ENCODE data around the gene ARF6.

ARF6 gene

DNA sequence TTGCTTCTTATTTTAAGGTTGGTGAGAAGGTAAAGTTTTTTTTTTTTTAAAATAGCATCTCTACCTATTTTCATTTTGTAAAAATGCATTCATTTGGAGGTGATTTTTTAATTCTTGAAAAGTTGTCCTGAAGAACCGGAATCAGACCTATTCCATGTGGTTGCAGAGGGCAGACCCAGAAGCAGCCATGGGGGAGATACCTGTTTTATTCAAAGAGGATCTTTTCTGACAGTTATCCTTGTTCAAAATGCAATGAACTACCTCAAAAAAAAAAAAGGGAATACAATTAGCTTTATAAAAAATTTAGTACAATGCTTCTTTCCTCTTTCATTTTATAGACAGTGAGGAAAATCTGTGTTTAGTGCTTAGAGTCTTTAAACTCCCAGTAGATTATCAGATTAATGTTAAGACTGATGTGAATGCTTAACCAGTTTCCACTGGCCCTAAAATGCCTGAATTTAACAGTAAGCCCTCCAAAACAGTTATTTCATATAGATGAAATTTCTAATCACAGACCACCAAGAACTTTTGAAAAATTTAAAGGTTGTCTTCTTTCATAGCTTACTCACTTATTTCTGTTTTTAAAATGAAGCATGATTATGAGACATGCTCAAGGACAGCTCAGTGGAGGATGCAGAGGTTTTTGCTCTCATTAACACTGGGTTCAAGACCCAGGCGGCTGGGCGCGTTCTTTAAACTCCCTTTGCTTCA is 31.7 kb upstream of the ARF6 start:
- TF ChIP-seq TAF1 (IDR thresholded peaks at IDR 0.05; ENCODE audit: borderline replicate concordance, insufficient read depth, low read length) (no peak), POLR2AphosphoS5 (IDR thresholded peaks at IDR 0.05; ENCODE audit: low read depth, low read length) (no peak), SIN3A (IDR thresholded peaks at IDR 0.05; ENCODE audit: borderline replicate concordance, insufficient read depth, low read length) (no peak), FOXP2 (optimal IDR thresholded peaks at IDR 0.05; ENCODE audit: borderline replicate concordance, extremely low read depth, extremely low read length, insufficient read depth) (no peak)
- TF ChIP-seq, protein P1, sequence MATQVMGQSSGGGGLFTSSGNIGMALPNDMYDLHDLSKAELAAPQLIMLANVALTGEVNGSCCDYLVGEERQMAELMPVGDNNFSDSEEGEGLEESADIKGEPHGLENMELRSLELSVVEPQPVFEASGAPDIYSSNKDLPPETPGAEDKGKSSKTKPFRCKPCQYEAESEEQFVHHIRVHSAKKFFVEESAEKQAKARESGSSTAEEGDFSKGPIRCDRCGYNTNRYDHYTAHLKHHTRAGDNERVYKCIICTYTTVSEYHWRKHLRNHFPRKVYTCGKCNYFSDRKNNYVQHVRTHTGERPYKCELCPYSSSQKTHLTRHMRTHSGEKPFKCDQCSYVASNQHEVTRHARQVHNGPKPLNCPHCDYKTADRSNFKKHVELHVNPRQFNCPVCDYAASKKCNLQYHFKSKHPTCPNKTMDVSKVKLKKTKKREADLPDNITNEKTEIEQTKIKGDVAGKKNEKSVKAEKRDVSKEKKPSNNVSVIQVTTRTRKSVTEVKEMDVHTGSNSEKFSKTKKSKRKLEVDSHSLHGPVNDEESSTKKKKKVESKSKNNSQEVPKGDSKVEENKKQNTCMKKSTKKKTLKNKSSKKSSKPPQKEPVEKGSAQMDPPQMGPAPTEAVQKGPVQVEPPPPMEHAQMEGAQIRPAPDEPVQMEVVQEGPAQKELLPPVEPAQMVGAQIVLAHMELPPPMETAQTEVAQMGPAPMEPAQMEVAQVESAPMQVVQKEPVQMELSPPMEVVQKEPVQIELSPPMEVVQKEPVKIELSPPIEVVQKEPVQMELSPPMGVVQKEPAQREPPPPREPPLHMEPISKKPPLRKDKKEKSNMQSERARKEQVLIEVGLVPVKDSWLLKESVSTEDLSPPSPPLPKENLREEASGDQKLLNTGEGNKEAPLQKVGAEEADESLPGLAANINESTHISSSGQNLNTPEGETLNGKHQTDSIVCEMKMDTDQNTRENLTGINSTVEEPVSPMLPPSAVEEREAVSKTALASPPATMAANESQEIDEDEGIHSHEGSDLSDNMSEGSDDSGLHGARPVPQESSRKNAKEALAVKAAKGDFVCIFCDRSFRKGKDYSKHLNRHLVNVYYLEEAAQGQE (IDR thresholded peaks at IDR 0.05; ENCODE audit: insufficient read depth in 1 of 2, low read depth in 2 of 2, low read length in 2 of 2): no peak

DNA sequence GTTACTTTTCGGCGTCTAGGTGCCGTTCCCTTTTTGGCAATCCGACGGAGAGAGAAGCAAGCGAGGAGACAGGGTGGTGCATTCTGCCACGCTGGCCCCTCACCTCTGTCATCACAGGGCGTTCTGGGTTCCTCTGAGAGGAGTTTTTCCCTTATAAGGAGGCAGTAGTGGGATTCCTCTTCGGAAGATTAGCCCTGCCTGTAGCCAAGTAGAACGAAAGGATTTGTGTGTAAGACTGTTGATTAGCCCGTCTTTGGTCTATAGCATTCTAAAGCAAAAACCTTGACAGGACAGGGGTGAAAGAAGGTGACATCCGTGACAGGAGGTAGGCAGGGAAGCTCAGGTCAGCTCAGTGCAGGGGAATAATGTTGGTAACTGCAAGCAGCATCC is 31.2 kb upstream of the ARF6 start:
- TF ChIP-seq POLR2AphosphoS5 (IDR thresholded peaks at IDR 0.05; ENCODE audit: low read depth, low read length) (no peak), FOXP2 (optimal IDR thresholded peaks at IDR 0.05; ENCODE audit: borderline replicate concordance, extremely low read depth, extremely low read length, insufficient read depth) (no peak), TAF1 (IDR thresholded peaks at IDR 0.05; ENCODE audit: borderline replicate concordance, insufficient read depth, low read length) (no peak)

DNA sequence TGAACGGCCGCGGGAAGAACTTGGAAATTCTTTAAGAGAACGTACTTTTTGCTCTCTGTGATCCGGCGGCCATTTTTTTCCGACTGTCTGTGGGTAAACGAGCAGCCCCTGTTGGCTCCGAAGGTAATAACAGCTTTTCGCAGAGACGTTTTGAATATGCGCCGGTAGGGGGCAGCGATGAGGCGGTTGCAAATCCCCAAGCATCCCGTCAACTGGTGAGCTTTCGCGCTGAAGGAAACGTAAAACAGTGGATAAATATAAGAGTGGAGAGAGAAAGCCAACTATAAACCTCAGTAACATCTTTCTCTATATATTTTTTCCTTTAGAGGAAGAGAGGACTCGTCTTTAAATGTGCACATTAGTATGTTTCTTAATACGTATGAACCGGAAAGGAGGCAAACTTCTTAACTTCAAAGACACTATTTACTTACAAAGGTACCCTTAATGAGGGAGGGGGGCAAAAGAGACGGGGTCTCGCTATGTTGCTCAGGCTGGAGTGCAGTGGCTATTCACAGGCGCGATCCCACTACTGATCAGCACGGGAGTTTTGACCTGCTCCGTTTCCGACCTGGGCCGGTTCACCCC is 30.7 kb upstream of the ARF6 start:
- TF ChIP-seq POLR2AphosphoS5 (IDR thresholded peaks at IDR 0.05; ENCODE audit: low read depth, low read length) (0 out of 2 replicates have a peak, but pooled peaks have one; percentile 47), TAF1 (IDR thresholded peaks at IDR 0.05; ENCODE audit: borderline replicate concordance, insufficient read depth, low read length) (peak; percentile 71; the same call in 1 of the 2 replicates), SIN3A (IDR thresholded peaks at IDR 0.05; ENCODE audit: borderline replicate concordance, insufficient read depth, low read length) (no peak)

DNA sequence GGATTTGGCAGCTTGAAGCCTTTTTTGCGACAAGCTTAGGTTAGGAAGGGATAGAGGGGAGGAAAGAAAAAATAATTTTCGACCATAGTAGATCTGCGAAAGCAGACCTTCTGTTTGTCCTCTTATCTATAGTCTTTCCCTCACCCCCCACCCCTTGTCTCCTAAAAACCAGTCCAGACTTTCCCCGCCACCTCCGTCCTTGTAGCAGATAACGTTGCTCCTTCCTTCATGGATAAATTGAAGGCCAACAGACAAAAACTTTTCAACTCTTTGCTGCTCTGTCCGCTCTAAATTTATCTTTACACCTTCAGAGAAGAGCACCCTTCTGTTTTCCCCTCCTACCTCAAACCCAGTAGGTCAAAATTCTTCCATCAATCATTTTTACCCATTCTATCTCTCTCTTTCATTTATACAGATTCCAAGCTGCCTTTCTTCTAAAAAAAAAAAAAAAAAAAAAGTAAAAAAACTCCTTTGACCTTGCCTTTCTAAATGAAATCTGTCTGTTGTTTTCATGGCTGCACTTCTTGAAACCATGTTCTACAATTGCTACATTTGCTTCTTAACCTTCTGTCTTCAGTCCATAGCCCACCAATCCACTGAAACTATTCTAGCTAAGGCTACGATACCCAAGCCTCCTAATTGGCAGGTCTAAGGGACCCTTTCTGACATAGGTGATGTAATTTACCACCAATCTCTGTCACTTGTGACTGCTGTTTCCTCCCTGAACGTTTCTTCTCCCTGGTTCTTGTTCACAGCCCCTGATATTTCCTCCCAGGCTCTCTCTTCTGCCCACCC is 29.2 kb upstream of the ARF6 start:
- TF ChIP-seq, protein P1 (IDR thresholded peaks at IDR 0.05; ENCODE audit: insufficient read depth in 1 of 2, low read depth in 2 of 2, low read length in 2 of 2): no peak
- no peak for TF ChIP-seq TAF1 (IDR thresholded peaks at IDR 0.05; ENCODE audit: borderline replicate concordance, insufficient read depth, low read length)
- no peak for TF ChIP-seq SIN3A (IDR thresholded peaks at IDR 0.05; ENCODE audit: borderline replicate concordance, insufficient read depth, low read length)
- no peak for TF ChIP-seq POLR2AphosphoS5 (IDR thresholded peaks at IDR 0.05; ENCODE audit: low read depth, low read length)
- no peak for TF ChIP-seq FOXP2 (optimal IDR thresholded peaks at IDR 0.05; ENCODE audit: borderline replicate concordance, extremely low read depth, extremely low read length, insufficient read depth)

DNA sequence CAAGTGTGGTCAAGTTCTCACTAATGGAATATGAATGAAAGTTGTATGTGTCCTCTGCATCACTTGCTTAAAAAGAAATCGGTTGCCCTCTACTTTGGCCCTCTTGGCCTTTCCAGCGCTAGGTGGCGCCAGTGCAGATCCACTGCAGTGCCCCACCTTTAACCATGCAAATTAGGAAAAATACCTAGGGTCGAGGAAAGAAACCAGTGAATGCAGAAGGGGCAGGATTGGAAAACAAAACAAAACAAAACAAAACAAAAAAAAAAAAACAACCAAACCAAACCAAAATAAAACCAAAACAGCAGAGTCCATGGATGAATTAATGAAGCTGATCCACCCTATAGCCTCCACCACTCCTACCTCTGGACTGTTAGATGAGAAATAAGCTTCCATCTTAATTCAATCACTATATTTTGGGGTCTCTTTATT is 27.4 kb upstream of the ARF6 start:
- TF ChIP-seq, protein P1 (IDR thresholded peaks at IDR 0.05; ENCODE audit: insufficient read depth in 1 of 2, low read depth in 2 of 2, low read length in 2 of 2): no peak
- TF ChIP-seq FOXP2 (optimal IDR thresholded peaks at IDR 0.05; ENCODE audit: borderline replicate concordance, extremely low read depth, extremely low read length, insufficient read depth) (no peak), POLR2AphosphoS5 (IDR thresholded peaks at IDR 0.05; ENCODE audit: low read depth, low read length) (no peak), SIN3A (IDR thresholded peaks at IDR 0.05; ENCODE audit: borderline replicate concordance, insufficient read depth, low read length) (no peak), TAF1 (IDR thresholded peaks at IDR 0.05; ENCODE audit: borderline replicate concordance, insufficient read depth, low read length) (no peak)
